A549 (cell line): Measurements from ENCODE around the gene ZNF358. TPM values are rescaled to one million over a fixed set of nuclear protein-coding genes. Genes with fewer than 3 reads are reported as not detected.

Experiments used
- ATAC-seq, 2 experiments: fragments of 200-7000 bp in 1 of 2; fragments of >200 bp in 1 of 2; cut with Nextera tagmentation in 1 of 2; cut with Tn5 transposase in 1 of 2; 3 replicates each; pipeline versions ENCODE4 v1.8.0 to v1.9.1; 2018 to 2020; ENCODE audit warnings: mild to moderate bottlenecking in 1 of 2, moderate library complexity in 1 of 2
- CTCF ChIA-PET: fragments of 300-600 bp; sonication (Branson Sonifier 250); formaldehyde crosslinking; extraction: SDS; loops from one replicate; lab custom pipeline; 2021; ENCODE audit warnings: antibody characterized with exemption, inconsistent platforms; lab: Yijun Ruan, JAX
- POLR2A ChIA-PET: fragments of 350-600 bp; formaldehyde crosslinking; extraction: SDS; loops from one replicate; lab custom pipeline; 2021; ENCODE audit warnings: antibody characterized with exemption, inconsistent platforms; lab: Yijun Ruan, JAX
- DNase-seq, 2 experiments: peaks; one replicate each; pipeline versions ENCODE4 v3.0.0 to v3.0.0-alpha.2; 2011 to 2016; ENCODE audit warnings: low read depth in 1 of 2, low spot score in 1 of 2
- FAIRE-seq: peaks from 2 replicates; lab custom pipeline; 2011; peaks lifted over from hg19 to GRCh38; lab: Jason Lieb, UNC
- H3K27ac ChIP-seq, 2 experiments: fragments of >200 bp; sonication (Bioruptor Twin); formaldehyde crosslinking; 3 replicates each; pipeline ENCODE4 v1.5.1; 2016 to 2017
- H3K4me1 ChIP-seq: fragments of >200 bp; sonication (Bioruptor Twin); formaldehyde crosslinking; 3 replicates; pipeline ENCODE4 v1.6.1; 2016
- H3K4me2 ChIP-seq: fragments of >200 bp; sonication (Bioruptor Twin); formaldehyde crosslinking; 3 replicates; pipeline ENCODE4 v1.6.1; 2016
- H3K4me3 ChIP-seq: fragments of >200 bp; sonication (Bioruptor Twin); formaldehyde crosslinking; 3 replicates; pipeline ENCODE4 v1.5.1; 2016
- H3K9me3 ChIP-seq: fragments of >200 bp; sonication (Bioruptor Twin); formaldehyde crosslinking; 3 replicates; pipeline ENCODE4 v1.6.1; 2016
- CEBPB ChIP-seq, 2 experiments: fragments of >200 bp in 1 of 2; sonication (Bioruptor Twin) in 1 of 2; formaldehyde crosslinking in 1 of 2; IDR thresholded peaks; 2 replicates each; pipeline ENCODE4 v1.6.1; 2012 to 2016
- EP300 ChIP-seq, 2 experiments: fragments of >200 bp; sonication (Bioruptor Twin); formaldehyde crosslinking; IDR thresholded peaks; 2 replicates in 1 of 2; 3 replicates in 1 of 2; pipeline ENCODE4 v1.6.1; 2016 to 2017
- FOSB ChIP-seq: fragments of 250-450 bp; sonication (Bioruptor Pico); IDR thresholded peaks from 2 replicates; pipeline ENCODE4 v1.5.0; 2020; ENCODE audit warnings: mild to moderate bottlenecking, moderate library complexity
- HOXA7 ChIP-seq: fragments of 250-450 bp; sonication (Bioruptor Pico); IDR thresholded peaks from 2 replicates; pipeline ENCODE4 v1.5.0; 2020; ENCODE audit warnings: mild to moderate bottlenecking, moderate library complexity
- HOXB5 ChIP-seq: fragments of 250-450 bp; sonication (Bioruptor Pico); IDR thresholded peaks from 2 replicates; pipeline ENCODE4 v1.5.0; 2020; ENCODE audit warnings: mild to moderate bottlenecking, moderate library complexity
- JUN ChIP-seq, 2 experiments: fragments of >200 bp; sonication (Bioruptor Twin); formaldehyde crosslinking; IDR thresholded peaks; 2 replicates in 1 of 2; 3 replicates in 1 of 2; pipeline ENCODE4 v1.6.1; 2016 to 2017
- MAFK ChIP-seq: fragments of 450-650 bp; IDR thresholded peaks from 2 replicates; pipeline ENCODE4 v1.6.1; 2014; ENCODE audit not compliant: partially characterized antibody
- NFE2L2 ChIP-seq: fragments of 150-350 bp; conservative IDR thresholded peaks from 2 replicates; pipeline ENCODE4 v1.6.1; 2014; ENCODE audit warnings: low read length
- PHF8 ChIP-seq: fragments of 200-600 bp; sonication (generic); IDR thresholded peaks from 2 replicates; pipeline ENCODE4 v1.6.1; 2016; ENCODE audit warnings: low read depth, mild to moderate bottlenecking, antibody characterized with exemption, moderate library complexity, borderline replicate concordance
- POLR2AphosphoS2 ChIP-seq: conservative IDR thresholded peaks from 2 replicates; pipeline ENCODE4 v1.6.1; 2012; ENCODE audit warnings: low read length, improper control_type of control experiment, inconsistent platforms
- RFX5 ChIP-seq: fragments of 450-650 bp; IDR thresholded peaks from 2 replicates; pipeline ENCODE4 v1.7.1; 2014; ENCODE audit warnings: antibody characterized with exemption, mild to moderate bottlenecking, moderate library complexity
- SMC3 ChIP-seq: fragments of >200 bp; sonication (Bioruptor Twin); formaldehyde crosslinking; IDR thresholded peaks from 3 replicates; pipeline ENCODE4 v1.6.1; 2018; ENCODE audit warnings: inconsistent platforms
- SREBF2 ChIP-seq: fragments of 450-650 bp; IDR thresholded peaks from 2 replicates; pipeline ENCODE4 v1.6.1; 2014; ENCODE audit warnings: mild to moderate bottlenecking, moderate library complexity
- ZC3H11A ChIP-seq: fragments of 450-650 bp; IDR thresholded peaks from 2 replicates; pipeline ENCODE4 v1.6.1; 2014; ENCODE audit warnings: antibody characterized with exemption, mild to moderate bottlenecking
- ZNF302 ChIP-seq: fragments of 250-450 bp; sonication (Bioruptor Pico); IDR thresholded peaks from 2 replicates; pipeline ENCODE4 v1.9.0; 2021; ENCODE audit warnings: inconsistent platforms, mild to moderate bottlenecking, moderate library complexity
- WGBS: methylation state at CpG from one replicate; pipeline ENCODE4 v1.1.6; 2017; ENCODE audit errors: missing lambda C conversion rate; 5-methylcytosine and 5-hydroxymethylcytosine counted together
- polyA plus RNA-seq, 4 experiments: library from polyadenylated mRNA; depleted of rRNA in 3 of 4; stranded (reverse); fragments of >200 nt; fragmentation: RNase III in 1 of 4; extraction: RNeasy Plus Mini Kit Qiagen cat#74134 plus additional on column Dnase treatment in 1 of 4; gene quantifications; 2 replicates in 3 of 4; 3 replicates in 1 of 4; pipeline ENCODE4 v1.2.3, GENCODE V29; 2011 to 2017
- TF ChIP-seq, protein P1 (sequence below): fragments of >200 bp; sonication (Bioruptor Twin); formaldehyde crosslinking; IDR thresholded peaks from 2 replicates; pipeline ENCODE4 v1.6.1; 2016
- TF ChIP-seq, protein P2 (sequence below): IDR thresholded peaks from 2 replicates; pipeline ENCODE4 v1.6.1; 2012
- TF ChIP-seq, protein P3 (sequence below): fragments of 250-450 bp; sonication (Bioruptor Pico); IDR thresholded peaks from 2 replicates; pipeline ENCODE4 v1.5.0; 2020; ENCODE audit warnings: low read depth, mild to moderate bottlenecking, moderate library complexity

ZNF358 gene
- polyA plus RNA-seq, 2 of the 4 experiments (the other 2 are of a cell fraction) = 9.5 to 14.0 TPM

DNA sequence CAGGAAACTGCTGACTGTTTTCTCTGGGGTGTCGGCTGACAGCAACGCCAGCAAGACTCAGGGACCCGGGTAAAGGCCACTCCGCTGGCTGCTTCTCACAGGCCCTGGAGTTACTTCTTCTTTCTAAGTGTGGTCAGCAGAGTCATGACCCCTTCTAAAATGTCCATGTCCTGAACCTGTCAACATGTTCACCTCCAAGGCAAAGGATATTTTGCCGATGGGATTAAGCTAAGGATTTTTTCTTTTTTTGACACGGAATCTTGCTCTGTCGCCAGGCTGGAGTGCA, 35.0 kb upstream of the ZNF358 start:
- ChIA-PET CTCF (no interaction called here), POLR2A (no interaction called here)

DNA sequence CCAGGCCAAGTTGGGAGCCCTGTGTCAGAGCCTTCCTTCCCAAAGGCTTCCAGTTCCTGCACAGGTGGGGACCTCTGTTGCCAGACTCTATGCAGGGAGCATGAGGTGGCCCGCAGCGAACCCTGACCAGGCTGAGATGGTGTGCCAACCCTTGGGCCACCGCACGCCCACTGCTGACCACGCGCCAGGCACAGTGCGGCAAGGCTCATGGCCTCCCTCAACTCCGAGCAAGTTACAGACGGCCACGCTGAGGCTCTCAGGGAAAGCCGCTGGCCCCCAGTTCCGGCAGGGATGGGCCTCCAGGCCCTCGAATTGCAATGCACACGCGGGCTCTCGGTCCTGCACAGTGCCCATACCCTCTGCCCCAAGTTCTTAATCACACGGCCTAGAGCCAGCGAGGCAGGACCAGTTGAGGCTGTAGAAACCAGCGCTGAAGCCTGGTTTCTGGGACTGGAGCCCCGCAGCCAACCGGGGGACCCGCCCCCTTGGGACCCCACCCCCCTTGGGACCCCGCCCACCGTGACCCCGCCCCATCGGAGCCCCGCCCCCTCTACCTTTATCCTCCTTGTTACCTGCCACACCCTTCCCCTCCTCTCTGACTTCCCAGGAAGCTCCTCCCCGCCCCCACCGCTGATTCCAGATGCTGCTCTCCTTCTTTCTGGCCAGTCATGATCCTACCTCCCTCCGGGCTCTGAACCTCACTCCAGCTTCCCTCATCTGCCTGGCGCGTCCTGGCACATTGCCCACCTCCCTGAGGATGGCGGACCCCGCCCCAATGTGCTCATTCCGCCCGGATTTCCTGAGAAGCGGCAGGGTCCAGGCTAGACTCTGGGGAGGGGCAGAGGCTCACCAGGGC, 33.1 kb upstream of the ZNF358 start:
- ChIA-PET CTCF (no interaction called here), POLR2A (no interaction called here)
- WGBS = 89% methylated on average over 15 of the region's 37 CpGs
- peak in 1 of 2 experiments; percentile 30; a peak in 2 of 6 replicates for ATAC-seq
- no peaks in the 10 kb centered on the region for H3K4me1 ChIP-seq
- TF ChIP-seq MAFK (no peak), SMC3 (no peak), FOSB (CRISPR knock-in tag) (no peak), ZNF302 (CRISPR knock-in tag) (no peak), SREBF2 (no peak), RFX5 (no peak)
- no peak for DNase-seq
- no peak overlapping the region for H3K27ac ChIP-seq
- H3K9me3 ChIP-seq = no peaks in the 10 kb centered on the region
- no peak overlapping the region for H3K4me3 ChIP-seq
- no peak for FAIRE-seq
- H3K4me2 ChIP-seq = no peak overlapping the region

More for the DNA sequence above, 35.0 kb upstream of the ZNF358 start:
- FAIRE-seq = no peak
- Histone ChIP-seq H3K4me2 (no peak overlapping the region), H3K27ac (no peak overlapping the region), H3K9me3 (no peaks in the 10 kb centered on the region), H3K4me3 (no peak overlapping the region), H3K4me1 (no peaks in the 10 kb centered on the region)
- TF ChIP-seq EP300 (IDR thresholded peaks at IDR 0.05) = no peak
- TF ChIP-seq, protein P1, sequence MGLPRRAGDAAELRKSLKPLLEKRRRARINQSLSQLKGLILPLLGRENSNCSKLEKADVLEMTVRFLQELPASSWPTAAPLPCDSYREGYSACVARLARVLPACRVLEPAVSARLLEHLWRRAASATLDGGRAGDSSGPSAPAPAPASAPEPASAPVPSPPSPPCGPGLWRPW = no peak
- no peak for TF ChIP-seq PHF8
- no peak for TF ChIP-seq JUN (IDR thresholded peaks at IDR 0.05)
- no peak for TF ChIP-seq HOXA7 (CRISPR knock-in tag)
- TF ChIP-seq, protein P2, sequence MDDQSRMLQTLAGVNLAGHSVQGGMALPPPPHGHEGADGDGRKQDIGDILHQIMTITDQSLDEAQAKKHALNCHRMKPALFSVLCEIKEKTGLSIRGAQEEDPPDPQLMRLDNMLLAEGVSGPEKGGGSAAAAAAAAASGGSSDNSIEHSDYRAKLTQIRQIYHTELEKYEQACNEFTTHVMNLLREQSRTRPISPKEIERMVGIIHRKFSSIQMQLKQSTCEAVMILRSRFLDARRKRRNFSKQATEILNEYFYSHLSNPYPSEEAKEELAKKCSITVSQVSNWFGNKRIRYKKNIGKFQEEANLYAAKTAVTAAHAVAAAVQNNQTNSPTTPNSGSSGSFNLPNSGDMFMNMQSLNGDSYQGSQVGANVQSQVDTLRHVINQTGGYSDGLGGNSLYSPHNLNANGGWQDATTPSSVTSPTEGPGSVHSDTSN = no peak
- TF ChIP-seq CEBPB (IDR thresholded peaks at IDR 0.05) = no peak
- TF ChIP-seq HOXB5 (CRISPR knock-in tag) = no peak
- TF ChIP-seq ZC3H11A = no peak
- no peak for TF ChIP-seq POLR2AphosphoS2
- TF ChIP-seq, protein P3, sequence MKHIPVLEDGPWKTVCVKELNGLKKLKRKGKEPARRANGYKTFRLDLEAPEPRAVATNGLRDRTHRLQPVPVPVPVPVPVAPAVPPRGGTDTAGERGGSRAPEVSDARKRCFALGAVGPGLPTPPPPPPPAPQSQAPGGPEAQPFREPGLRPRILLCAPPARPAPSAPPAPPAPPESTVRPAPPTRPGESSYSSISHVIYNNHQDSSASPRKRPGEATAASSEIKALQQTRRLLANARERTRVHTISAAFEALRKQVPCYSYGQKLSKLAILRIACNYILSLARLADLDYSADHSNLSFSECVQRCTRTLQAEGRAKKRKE = no peak
- TF ChIP-seq MAFK = no peak
- no peak for TF ChIP-seq NFE2L2
- no peak for TF ChIP-seq SREBF2
- ATAC-seq = no peak
- no peak for DNase-seq
- WGBS = 96% methylated on average over 7 of the region's 7 CpGs

DNA sequence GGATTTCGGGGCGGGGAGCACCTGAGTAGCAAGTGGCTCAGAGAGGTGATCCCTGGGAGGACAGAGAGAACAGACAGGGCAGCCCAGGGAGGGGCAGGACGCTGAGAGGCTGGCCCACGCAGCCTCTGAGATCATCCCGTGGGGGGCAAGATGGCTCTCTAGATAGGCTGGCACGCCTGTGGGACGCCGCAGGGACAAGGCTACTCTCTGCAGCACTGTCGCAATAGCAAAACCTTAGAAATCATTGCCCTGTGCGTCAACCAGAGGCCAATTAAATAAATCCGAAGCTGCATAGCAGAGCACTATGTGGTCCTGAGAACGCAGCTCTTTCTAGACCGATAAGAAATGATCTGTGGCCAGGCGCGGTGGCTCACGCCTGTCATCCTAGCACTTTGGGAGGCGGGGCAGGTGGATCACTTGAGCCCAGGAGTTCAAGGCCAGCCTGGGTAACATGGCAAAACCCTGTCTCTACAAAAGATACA, 32.1 kb upstream of the ZNF358 start:
- ChIA-PET POLR2A (no interaction called here), CTCF (interaction anchor here (1.1 kb wide), 1 partner anchor 13 kb away, joined by 3 read pairs; no protein-coding TSS in a partner anchor)
- Histone ChIP-seq H3K4me2 (no peak overlapping the region), H3K9me3 (no peaks in the 10 kb centered on the region), H3K27ac (no peak overlapping the region), H3K4me3 (no peak overlapping the region), H3K4me1 (no peaks in the 10 kb centered on the region)
- DNase-seq = no peak
- TF ChIP-seq, protein P3 = no peak
- FAIRE-seq = no peak
- WGBS = 90% methylated on average over 17 of the region's 17 CpGs
- 0 out of 6 replicates have a peak, but pooled peaks of 1 of the 2 experiments have one; percentile 9 for ATAC-seq
